ENCODE results near the gene SMC6. TPM values are rescaled to one million over a fixed set of nuclear protein-coding genes. Genes with fewer than 3 reads are reported as not detected.

The SMC6 gene
- polyA plus RNA-seq, 1 donor from 2014 or later, result 20.1 TPM

- TF ChIP-seq POLR2AphosphoS5 (IDR thresholded peaks at IDR 0.05) (no peak), MXI1 (conservative IDR thresholded peaks at IDR 0.05; ENCODE audit: poor library complexity, severe bottlenecking) (no peak), REST (IDR thresholded peaks at IDR 0.05; ENCODE audit: borderline replicate concordance) (no peak), RAD21 (conservative IDR thresholded peaks at IDR 0.05) (no peak), CTCF (IDR thresholded peaks at IDR 0.05; ENCODE audit: poor library complexity, severe bottlenecking) (no peak), EP300 (conservative IDR thresholded peaks at IDR 0.05; ENCODE audit: poor library complexity, severe bottlenecking) (no peak), EZH2 (IDR thresholded peaks at IDR 0.05; ENCODE audit: borderline replicate concordance, insufficient read depth, low read length, poor library complexity, severe bottlenecking) (no peak), SMC3 (conservative IDR thresholded peaks at IDR 0.05; ENCODE audit: poor library complexity) (no peak), TAF1 (IDR thresholded peaks at IDR 0.05; ENCODE audit: low read depth) (no peak)
- Histone ChIP-seq H3K27me3 (ENCODE audit: insufficient read depth, low read depth, low read length) (no peaks in the 10 kb centered on the region), H4K20me1 (ENCODE audit: insufficient read depth) (no peaks in the 10 kb centered on the region), H3K9me3 (ENCODE audit: low read length) (no peaks in the 10 kb centered on the region), H3K79me2 (replicated peaks; ENCODE audit: insufficient read depth, low read length) (no peaks in the 10 kb centered on the region), H3K4me3 (ENCODE audit: low read length) (no peak overlapping the region), H3K9me2 (ENCODE audit: insufficient read depth, low read length) (no peaks in the 10 kb centered on the region), H3K36me3 (ENCODE audit: insufficient read depth, low read length) (no peaks in the 10 kb centered on the region), H3K9ac (ENCODE audit: low read length) (no peak overlapping the region), H3K4me2 (ENCODE audit: low read length) (no peak overlapping the region), H3F3A (ENCODE audit: insufficient read depth, low read length, poor library complexity, severe bottlenecking) (no peaks in the 10 kb centered on the region), H2AFZ (ENCODE audit: low read depth, low read length) (no peak overlapping the region), H3K27ac (ENCODE audit: low read length) (no peak overlapping the region)
Observed at GRCh38 chr2:17617955-17618354, 135.7 kb downstream of the SMC6 start.

GRCh38 chr2:17617516-17617915 is 136.1 kb downstream of the SMC6 start:
- Histone ChIP-seq H3K9me3 (ENCODE audit: low read length) (no peaks in the 10 kb centered on the region), H3K4me2 (ENCODE audit: low read length) (no peak overlapping the region), H3K9me2 (ENCODE audit: insufficient read depth, low read length) (no peaks in the 10 kb centered on the region), H4K20me1 (ENCODE audit: insufficient read depth) (no peaks in the 10 kb centered on the region), H3K27me3 (ENCODE audit: insufficient read depth, low read depth, low read length) (no peaks in the 10 kb centered on the region), H3K79me2 (replicated peaks; ENCODE audit: insufficient read depth, low read length) (no peaks in the 10 kb centered on the region), H2AFZ (ENCODE audit: low read depth, low read length) (no peak overlapping the region), H3K4me3 (ENCODE audit: low read length) (no peak overlapping the region), H3K36me3 (ENCODE audit: insufficient read depth, low read length) (no peaks in the 10 kb centered on the region), H3K9ac (ENCODE audit: low read length) (no peak overlapping the region), H3F3A (ENCODE audit: insufficient read depth, low read length, poor library complexity, severe bottlenecking) (no peaks in the 10 kb centered on the region), H3K27ac (ENCODE audit: low read length) (no peak overlapping the region)
- TF ChIP-seq RAD21 (conservative IDR thresholded peaks at IDR 0.05) (no peak), CTCF (IDR thresholded peaks at IDR 0.05; ENCODE audit: poor library complexity, severe bottlenecking) (no peak), EZH2 (IDR thresholded peaks at IDR 0.05; ENCODE audit: borderline replicate concordance, insufficient read depth, low read length, poor library complexity, severe bottlenecking) (no peak), TAF1 (IDR thresholded peaks at IDR 0.05; ENCODE audit: low read depth) (no peak), EP300 (conservative IDR thresholded peaks at IDR 0.05; ENCODE audit: poor library complexity, severe bottlenecking) (no peak)

Data from neural cell (in vitro differentiated cells).